Parathyroid adenoma (tissue), 2 donors: ENCODE results near the gene MESP2.

Experiments used
- H2AFZ ChIP-seq: fragments of 300-600 bp; sonication (generic); one replicate; pipeline ENCODE4 v1.7.0; 2017; ENCODE audit warnings: antibody characterized with exemption, mild to moderate bottlenecking
- H3K27ac ChIP-seq: fragments of 300-600 bp; sonication (generic); one replicate; pipeline ENCODE4 v1.7.0; 2017
- H3K27me3 ChIP-seq: fragments of 300-600 bp; sonication (generic); one replicate; pipeline ENCODE4 v1.7.0; 2017; ENCODE audit warnings: low read length; ENCODE audit not compliant: control insufficient read depth, insufficient read depth
- H3K36me3 ChIP-seq: fragments of 300-600 bp; sonication (generic); one replicate; pipeline ENCODE4 v1.7.0; 2017; ENCODE audit warnings: low read length; ENCODE audit not compliant: control insufficient read depth, insufficient read depth
- H3K4me1 ChIP-seq: fragments of 300-600 bp; sonication (generic); one replicate; pipeline ENCODE4 v1.7.0; 2017; ENCODE audit warnings: control low read depth
- H3K4me2 ChIP-seq: fragments of 300-600 bp; sonication (generic); one replicate; pipeline ENCODE4 v1.7.0; 2017; ENCODE audit warnings: low read length
- H3K4me3 ChIP-seq: fragments of 300-600 bp; sonication (generic); one replicate; pipeline ENCODE4 v1.7.0; 2017; ENCODE audit warnings: low read depth, low read length
- H3K79me2 ChIP-seq: fragments of 300-600 bp; sonication (generic); one replicate; pipeline ENCODE4 v1.7.0; 2017; ENCODE audit warnings: control low read depth
- H3K9ac ChIP-seq: fragments of 300-600 bp; sonication (generic); one replicate; pipeline ENCODE4 v1.7.0; 2017; ENCODE audit warnings: mild to moderate bottlenecking
- H3K9me3 ChIP-seq: fragments of 300-600 bp; sonication (generic); one replicate; pipeline ENCODE4 v1.7.0; 2017; ENCODE audit warnings: low read length; ENCODE audit not compliant: control insufficient read depth
- CTCF ChIP-seq: fragments of 300-600 bp; sonication (generic); IDR thresholded peaks from one replicate; pipeline ENCODE4 v1.7.0; 2017; ENCODE audit warnings: antibody characterized with exemption, mild to moderate bottlenecking
- donor health status: primary hyperparathyroidism.

MESP2 gene

GRCh38 chr15:89775815-89776214 lies 317 bp upstream of the MESP2 start:
- Histone ChIP-seq H3K4me1 (no peaks in the 10 kb centered on the region), H3K27ac (no peak overlapping the region), H3K36me3 (no peaks in the 10 kb centered on the region), H3K9me3 (no peaks in the 10 kb centered on the region), H3K9ac (no peak overlapping the region), H3K79me2 (no peaks in the 10 kb centered on the region), H3K4me3 (no peak overlapping the region), H3K4me2 (no peak overlapping the region), H2AFZ (peak overlapping the region; percentile 80), H3K27me3 (no peaks in the 10 kb centered on the region)
- no peak for TF ChIP-seq CTCF

GRCh38 chr15:89777073-89777751 lies 1.1 kb downstream of the MESP2 start:
- Histone ChIP-seq H3K4me1 (no peaks in the 10 kb centered on the region), H3K27ac (no peak overlapping the region), H2AFZ (peak overlapping the region; percentile 80), H3K4me2 (no peak overlapping the region), H3K4me3 (no peak overlapping the region), H3K36me3 (no peaks in the 10 kb centered on the region), H3K27me3 (no peaks in the 10 kb centered on the region), H3K9ac (no peak overlapping the region), H3K9me3 (no peaks in the 10 kb centered on the region), H3K79me2 (no peaks in the 10 kb centered on the region)
- no peak for TF ChIP-seq CTCF

- Histone ChIP-seq H2AFZ (no peak overlapping the region), H3K79me2 (no peaks in the 10 kb centered on the region), H3K4me2 (no peak overlapping the region), H3K4me3 (no peak overlapping the region), H3K27ac (no peak overlapping the region), H3K9ac (no peak overlapping the region), H3K36me3 (no peaks in the 10 kb centered on the region), H3K27me3 (no peaks in the 10 kb centered on the region), H3K4me1 (no peaks in the 10 kb centered on the region), H3K9me3 (no peaks in the 10 kb centered on the region)
- TF ChIP-seq CTCF = no peak
These were observed 1.7 kb downstream of the MESP2 start for GRCh38 chr15:89777782-89778380.

GRCh38 chr15:89778861-89779260 lies 2.7 kb downstream of the MESP2 start:
- no peaks in the 10 kb centered on the region for H3K27me3 ChIP-seq
- H3K4me3 ChIP-seq = no peak overlapping the region
- no peaks in the 10 kb centered on the region for H3K79me2 ChIP-seq
- H3K27ac ChIP-seq = no peak overlapping the region
- H3K4me2 ChIP-seq = no peak overlapping the region
- no peak overlapping the region for H3K9ac ChIP-seq
- no peaks in the 10 kb centered on the region for H3K9me3 ChIP-seq
- no peak overlapping the region for H2AFZ ChIP-seq
- no peaks in the 10 kb centered on the region for H3K36me3 ChIP-seq
- no peak for TF ChIP-seq CTCF
- no peaks in the 10 kb centered on the region for H3K4me1 ChIP-seq

GRCh38 chr15:89780601-89781000 lies 4.5 kb downstream of the MESP2 start:
- TF ChIP-seq CTCF = no peak
- Histone ChIP-seq H3K4me2 (no peak overlapping the region), H3K27me3 (no peaks in the 10 kb centered on the region), H3K27ac (no peak overlapping the region), H3K79me2 (no peaks in the 10 kb centered on the region), H3K9ac (no peak overlapping the region), H3K4me3 (no peak overlapping the region), H3K4me1 (no peaks in the 10 kb centered on the region), H2AFZ (no peak overlapping the region), H3K36me3 (no peaks in the 10 kb centered on the region), H3K9me3 (no peaks in the 10 kb centered on the region)
